DOHH2 (cell line): Measurements from ENCODE around the gene TSHZ2.

Source experiments
- H3F3A ChIP-seq: fragments of 200-600 bp; sonication (generic), shearing (Covaris generic); 2 replicates; pipeline ENCODE4 v1.6.0; 2016; ENCODE audit warnings: antibody characterized with exemption, mild to moderate bottlenecking; ENCODE audit not compliant: control insufficient read depth, insufficient read depth
- H3K27ac ChIP-seq: fragments of 200-600 bp; sonication (generic); 2 replicates; pipeline ENCODE4 v1.5.1; 2014; ENCODE audit warnings: low read depth, mild to moderate bottlenecking, low read length, moderate library complexity
- H3K27me3 ChIP-seq: fragments of 200-600 bp; sonication (generic); 2 replicates; pipeline ENCODE4 v1.6.1; 2014; ENCODE audit warnings: mild to moderate bottlenecking, low read length, mixed read lengths; ENCODE audit not compliant: control insufficient read depth
- H3K36me3 ChIP-seq: fragments of 200-600 bp; sonication (generic); 2 replicates; pipeline ENCODE4 v1.6.1; 2014; ENCODE audit warnings: mild to moderate bottlenecking, low read length, moderate library complexity, mixed read lengths; ENCODE audit not compliant: control insufficient read depth
- H3K4me1 ChIP-seq: fragments of 200-600 bp; sonication (generic); 2 replicates; pipeline ENCODE4 v1.6.1; 2014; ENCODE audit warnings: mild to moderate bottlenecking, low read length, mixed read lengths; ENCODE audit not compliant: control insufficient read depth
- H3K4me2 ChIP-seq: fragments of 200-600 bp; sonication (generic); 2 replicates; pipeline ENCODE4 v1.6.0; 2014; ENCODE audit warnings: mild to moderate bottlenecking, low read length, moderate library complexity
- H3K4me3 ChIP-seq: fragments of 200-600 bp; sonication (generic); 2 replicates; pipeline ENCODE4 v1.5.1; 2014; ENCODE audit warnings: mild to moderate bottlenecking, low read length, mixed read lengths
- H3K79me2 ChIP-seq: fragments of 200-600 bp; sonication (generic); 2 replicates; pipeline ENCODE4 v1.6.1; 2014; ENCODE audit warnings: mild to moderate bottlenecking, low read length, mixed read lengths; ENCODE audit not compliant: control insufficient read depth
- H3K9me2 ChIP-seq: fragments of 200-600 bp; sonication (generic); replicated peaks from 2 replicates; pipeline ENCODE4 v1.6.1; 2014; ENCODE audit warnings: mild to moderate bottlenecking, low read length, mixed read lengths; ENCODE audit not compliant: control insufficient read depth
- H3K9me3 ChIP-seq: fragments of 200-600 bp; sonication (generic); 2 replicates; pipeline ENCODE4 v1.6.1; 2014; ENCODE audit warnings: antibody characterized with exemption, low read length, mixed read lengths; ENCODE audit not compliant: control insufficient read depth, insufficient read depth
- H4K20me1 ChIP-seq: fragments of 200-600 bp; sonication (generic); 2 replicates; pipeline ENCODE4 v1.6.0; 2014; ENCODE audit warnings: low read depth, mild to moderate bottlenecking, antibody characterized with exemption, low read length, moderate library complexity; ENCODE audit not compliant: control insufficient read depth, insufficient read depth
- EZH2phosphoT487 ChIP-seq: fragments of 200-600 bp; sonication (generic); IDR thresholded peaks from 2 replicates; pipeline ENCODE4 v1.6.1; 2017; ENCODE audit warnings: borderline replicate concordance, mild to moderate bottlenecking, antibody characterized with exemption, low read length, moderate library complexity, mixed read lengths
- TF ChIP-seq, protein P1 (sequence below): fragments of 200-600 bp; sonication (generic); IDR thresholded peaks from one replicate; pipeline ENCODE4 v1.5.1; 2014; ENCODE audit warnings: antibody characterized with exemption, mild to moderate bottlenecking, low read depth, low read length; ENCODE audit not compliant: poor library complexity, severe bottlenecking

Gene TSHZ2

GRCh38 chr20:52993076-52993475, 20.9 kb downstream of the TSHZ2 start:
- Histone ChIP-seq H3K9me3 (no peaks in the 10 kb centered on the region), H3K36me3 (no peaks in the 10 kb centered on the region), H3K9me2 (no peaks in the 10 kb centered on the region), H3K4me3 (no peak overlapping the region), H3K27me3 (no peaks in the 10 kb centered on the region), H4K20me1 (no peaks in the 10 kb centered on the region), H3F3A (no peaks in the 10 kb centered on the region), H3K4me1 (no peaks in the 10 kb centered on the region), H3K79me2 (no peaks in the 10 kb centered on the region), H3K27ac (no peak overlapping the region), H3K4me2 (no peak overlapping the region)
- TF ChIP-seq, protein P1, sequence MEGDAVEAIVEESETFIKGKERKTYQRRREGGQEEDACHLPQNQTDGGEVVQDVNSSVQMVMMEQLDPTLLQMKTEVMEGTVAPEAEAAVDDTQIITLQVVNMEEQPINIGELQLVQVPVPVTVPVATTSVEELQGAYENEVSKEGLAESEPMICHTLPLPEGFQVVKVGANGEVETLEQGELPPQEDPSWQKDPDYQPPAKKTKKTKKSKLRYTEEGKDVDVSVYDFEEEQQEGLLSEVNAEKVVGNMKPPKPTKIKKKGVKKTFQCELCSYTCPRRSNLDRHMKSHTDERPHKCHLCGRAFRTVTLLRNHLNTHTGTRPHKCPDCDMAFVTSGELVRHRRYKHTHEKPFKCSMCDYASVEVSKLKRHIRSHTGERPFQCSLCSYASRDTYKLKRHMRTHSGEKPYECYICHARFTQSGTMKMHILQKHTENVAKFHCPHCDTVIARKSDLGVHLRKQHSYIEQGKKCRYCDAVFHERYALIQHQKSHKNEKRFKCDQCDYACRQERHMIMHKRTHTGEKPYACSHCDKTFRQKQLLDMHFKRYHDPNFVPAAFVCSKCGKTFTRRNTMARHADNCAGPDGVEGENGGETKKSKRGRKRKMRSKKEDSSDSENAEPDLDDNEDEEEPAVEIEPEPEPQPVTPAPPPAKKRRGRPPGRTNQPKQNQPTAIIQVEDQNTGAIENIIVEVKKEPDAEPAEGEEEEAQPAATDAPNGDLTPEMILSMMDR, result no peak
- no peak for TF ChIP-seq EZH2phosphoT487

- H4K20me1 ChIP-seq, result no peaks in the 10 kb centered on the region
- no peaks in the 10 kb centered on the region for H3K36me3 ChIP-seq
- H3K79me2 ChIP-seq, result no peaks in the 10 kb centered on the region
Observed at GRCh38 chr20:52994184-52994970, 22.2 kb downstream of the TSHZ2 start.

DNA sequence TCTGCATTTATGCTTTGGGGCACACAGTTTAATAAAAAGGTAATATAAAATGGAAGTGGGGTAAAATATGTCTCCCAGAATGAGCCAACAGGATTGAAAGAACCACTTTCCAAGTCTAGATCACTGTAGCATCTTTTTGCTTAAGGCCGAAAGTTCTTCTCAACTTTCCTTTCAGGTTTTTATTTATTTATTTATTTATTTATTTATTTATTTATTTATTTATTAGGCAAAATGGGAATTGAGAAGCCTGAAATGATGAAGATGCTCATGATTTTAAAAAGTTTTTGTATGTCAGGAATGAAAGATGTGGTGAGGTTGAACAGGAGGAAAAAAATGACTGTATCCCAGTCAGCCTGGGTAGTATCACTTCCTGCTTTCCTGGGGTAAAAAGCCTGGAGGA, 24.0 kb downstream of the TSHZ2 start:
- Histone ChIP-seq H3K9me2 (no peaks in the 10 kb centered on the region), H3K79me2 (no peaks in the 10 kb centered on the region), H3K4me2 (no peak overlapping the region), H3K36me3 (no peaks in the 10 kb centered on the region), H3K9me3 (no peaks in the 10 kb centered on the region), H3F3A (peaks cover under 1% of the 10 kb centered on the region), H3K4me3 (no peak overlapping the region), H3K27ac (no peak overlapping the region), H3K4me1 (peaks cover 21% of the 10 kb centered on the region), H3K27me3 (no peaks in the 10 kb centered on the region), H4K20me1 (no peaks in the 10 kb centered on the region)
- no peak for TF ChIP-seq EZH2phosphoT487
- TF ChIP-seq, protein P1, result no peak

More at GRCh38 chr20:52994184-52994970, 22.2 kb downstream of the TSHZ2 start:
- no peak overlapping the region for H3K4me2 ChIP-seq
- no peaks in the 10 kb centered on the region for H3F3A ChIP-seq
- TF ChIP-seq, protein P1, result no peak
- no peak for TF ChIP-seq EZH2phosphoT487
- H3K27ac ChIP-seq, result no peak overlapping the region
- no peaks in the 10 kb centered on the region for H3K9me3 ChIP-seq
- H3K4me3 ChIP-seq, result no peak overlapping the region
- H3K4me1 ChIP-seq, result peaks cover 4% of the 10 kb centered on the region
- H3K9me2 ChIP-seq, result no peaks in the 10 kb centered on the region
- H3K27me3 ChIP-seq, result no peaks in the 10 kb centered on the region
